K562 (cell line): ENCODE data around the gene RABIF. TPM values are rescaled to one million over a fixed set of nuclear protein-coding genes. Genes with fewer than 3 reads are reported as not detected.
"Not testable (repeated sequence)": the region's sequence is repeated elsewhere in the genome, so short reads cannot be mapped to it uniquely, and the experiment has no call there.

Experiments
- ATAC-seq: fragments of 200-7000 bp; cut with Tn5 transposase; 3 replicates; pipeline ENCODE4 v1.9.1; 2020; ENCODE audit warnings: moderate library complexity
- BruUV-seq: library from RNA; stranded (reverse); fragments of 400-500 nt; replicated peaks from 2 replicates; lab custom pipeline; 2021; lab: Mats Ljungman, UMichigan
- CTCF ChIA-PET: fragments of 300-600 bp; formaldehyde crosslinking; extraction: SDS; loops from one replicate; lab custom pipeline; 2021; ENCODE audit warnings: low intra/inter-chr PET ratio; lab: Yijun Ruan, JAX
- POLR2A ChIA-PET: fragments of 300-600, 350-650 bp; sonication (Branson Sonifier 250); formaldehyde crosslinking; extraction: SDS; loops from one replicate; lab custom pipeline; 2021; ENCODE audit warnings: antibody characterized with exemption, inconsistent platforms; lab: Yijun Ruan, JAX
- DNase-seq, 4 experiments: peaks; one replicate each; pipeline versions ENCODE4 v3.0.0 to v3.0.0-alpha.2; 2011 to 2018; ENCODE audit warnings: low spot score in 3 of 4, mixed read lengths in 3 of 4; ENCODE audit errors: extremely low read depth in 1 of 4
- FAIRE-seq: peaks from 2 replicates; lab custom pipeline; 2011; peaks lifted over from hg19 to GRCh38; lab: Jason Lieb, UNC
- H2AFZ ChIP-seq: 2 replicates; pipeline ENCODE4 v1.6.0; 2011; ENCODE audit warnings: low read depth, low read length, control low read depth, inconsistent platforms
- H3K27ac ChIP-seq: fragments of 200-600 bp; 3 replicates; pipeline ENCODE4 v1.8.0; 2011; ENCODE audit warnings: low read depth, mild to moderate bottlenecking, control low read depth, inconsistent platforms, low read length, moderate library complexity, mixed read lengths; ENCODE audit errors: extremely low read depth
- H3K27me3 ChIP-seq, 2 experiments: fragments of 300-600 bp in 1 of 2; 2 replicates in 1 of 2; 3 replicates in 1 of 2; pipeline versions ENCODE4 v1.6.0 to v1.8.0; 2011; ENCODE audit warnings: inconsistent platforms in 2 of 2, low read length in 2 of 2, mild to moderate bottlenecking in 1 of 2, mixed read lengths in 1 of 2, moderate library complexity in 1 of 2; ENCODE audit not compliant: control insufficient read depth in 2 of 2, insufficient read depth in 2 of 2
- H3K36me3 ChIP-seq: fragments of 300-600 bp; 3 replicates; pipeline ENCODE4 v1.8.0; 2011; ENCODE audit warnings: mild to moderate bottlenecking, low read length, inconsistent platforms; ENCODE audit not compliant: control insufficient read depth, insufficient read depth
- H3K4me1 ChIP-seq, 2 experiments: fragments of 200-600 bp in 1 of 2; replicated peaks in 1 of 2; 2 replicates in 1 of 2; 3 replicates in 1 of 2; pipeline versions ENCODE4 v1.5.1 to v1.8.0; 2011; ENCODE audit warnings: inconsistent platforms in 2 of 2, low read length in 2 of 2, mild to moderate bottlenecking in 1 of 2, mixed read lengths in 1 of 2, moderate library complexity in 1 of 2; ENCODE audit not compliant: control insufficient read depth in 2 of 2, insufficient read depth in 2 of 2
- H3K4me2 ChIP-seq: 2 replicates; pipeline ENCODE4 v1.6.1; 2011; ENCODE audit warnings: low read length, control low read depth, inconsistent platforms, mixed read lengths; ENCODE audit not compliant: insufficient read depth
- H3K4me3 ChIP-seq: fragments of 200-600 bp; sonication (generic), shearing (Covaris generic); 2 replicates; pipeline ENCODE4 v1.5.1; 2016; ENCODE audit warnings: control low read depth, inconsistent platforms
- H3K79me2 ChIP-seq: fragments of 200-600 bp; 3 replicates; pipeline ENCODE4 v1.8.0; 2011; ENCODE audit warnings: low read length, inconsistent platforms; ENCODE audit not compliant: control insufficient read depth, insufficient read depth
- H3K9ac ChIP-seq, 2 experiments: 2 replicates each; pipeline versions ENCODE4 v1.6.0 to v1.6.1; 2011; ENCODE audit warnings: low read depth in 2 of 2, low read length in 2 of 2, control low read depth in 1 of 2, inconsistent platforms in 1 of 2, mild to moderate bottlenecking in 1 of 2, mixed read lengths in 1 of 2; ENCODE audit not compliant: insufficient read depth in 1 of 2
- H3K9me1 ChIP-seq: one replicate; pipeline ENCODE4 v1.6.0; 2011; ENCODE audit warnings: inconsistent platforms, mild to moderate bottlenecking, low read length, moderate library complexity; ENCODE audit not compliant: control insufficient read depth, insufficient read depth
- H3K9me3 ChIP-seq: replicated peaks from 2 replicates; pipeline ENCODE4 v1.5.1; 2011; ENCODE audit warnings: low read depth, low read length, inconsistent platforms; ENCODE audit not compliant: control insufficient read depth, insufficient read depth
- H4K20me1 ChIP-seq: replicated peaks from 2 replicates; pipeline ENCODE4 v1.6.1; 2011; ENCODE audit warnings: low read length, inconsistent platforms, mixed read lengths; ENCODE audit not compliant: control insufficient read depth, insufficient read depth
- BRD4 ChIP-seq: fragments of 200-600 bp; sonication (generic); IDR thresholded peaks from 2 replicates; pipeline ENCODE4 v1.6.1; 2017; ENCODE audit warnings: inconsistent platforms
- CBFA2T3 ChIP-seq: fragments of 450-650 bp; IDR thresholded peaks from 2 replicates; pipeline ENCODE4 v1.6.1; 2017
- DACH1 ChIP-seq: fragments of 450-650 bp; IDR thresholded peaks from 2 replicates; pipeline ENCODE4 v1.6.1; 2018; ENCODE audit not compliant: partially characterized antibody
- KDM1A ChIP-seq, 2 experiments: fragments of 450-650 bp; IDR thresholded peaks; 2 replicates each; pipeline ENCODE4 v1.6.1; 2016; ENCODE audit warnings: mild to moderate bottlenecking in 2 of 2
- ZNF316 ChIP-seq: fragments of 450-650 bp; IDR thresholded peaks from 2 replicates; pipeline ENCODE4 v1.6.1; 2016
- WGBS: fragments of 100-300 bp; shearing (Covaris generic); methylation state at CpG from one replicate; pipeline ENCODE4 v1.1.6; 2016; ENCODE audit warnings: low coverage, mixed read lengths; ENCODE audit not compliant: insufficient coverage; ENCODE audit errors: missing lambda C conversion rate; 5-methylcytosine and 5-hydroxymethylcytosine counted together
- in situ Hi-C: fragments of 300-500 bp; cut with MboI; formaldehyde crosslinking; loops from 4 replicates; pipeline ENCODE4 v1.15.0; 2018; ENCODE audit warnings: inconsistent platforms, mixed read lengths
- intact Hi-C: fragments of 100-400 bp; cut with micrococcal nuclease; formaldehyde crosslinking; loops from 2 replicates; pipeline ENCODE4 v1.14.2; 2022
- polyA plus RNA-seq, 8 experiments: library from polyadenylated mRNA; depleted of rRNA in 4 of 8; stranded (reverse) in 5 of 8; unstranded in 3 of 8; fragments of >200 nt; fragmentation: Nextera tagmentation in 2 of 8; fragmentation: Illumina TruSeq in 1 of 8; extraction: Ambion mirVana in 2 of 8; extraction: Trizol in 1 of 8; gene quantifications; 2 replicates each; pipeline versions ENCODE4 v1.2.1 to v1.2.3, GENCODE V29; 2011 to 2014; ENCODE audit warnings: inconsistent platforms in 1 of 8, missing spikeins in 1 of 8
- total RNA-seq, 7 experiments: library from RNA; depleted of rRNA in 6 of 7; stranded (reverse); fragments of >200 nt in 6 of 7; fragmentation: Illumina TruSeq in 2 of 7; extraction: Trizol in 2 of 7; gene quantifications; 2 replicates each; pipeline versions ENCODE4 v1.2.1 to v1.2.3, GENCODE V29; 2011 to 2021; ENCODE audit warnings: low replicate concordance in 1 of 7
- TF ChIP-seq, protein P1 (sequence below): fragments of 450-650 bp; IDR thresholded peaks from 2 replicates; pipeline ENCODE4 v1.6.1; 2016; ENCODE audit warnings: antibody characterized with exemption

Gene RABIF
- total and polyA plus RNA-seq, 9 of the 15 experiments (the other 6 are each of a cell fraction or from before 2014, with no cell fraction given): 7.4 to 20.1 (median 11.0) TPM

DNA sequence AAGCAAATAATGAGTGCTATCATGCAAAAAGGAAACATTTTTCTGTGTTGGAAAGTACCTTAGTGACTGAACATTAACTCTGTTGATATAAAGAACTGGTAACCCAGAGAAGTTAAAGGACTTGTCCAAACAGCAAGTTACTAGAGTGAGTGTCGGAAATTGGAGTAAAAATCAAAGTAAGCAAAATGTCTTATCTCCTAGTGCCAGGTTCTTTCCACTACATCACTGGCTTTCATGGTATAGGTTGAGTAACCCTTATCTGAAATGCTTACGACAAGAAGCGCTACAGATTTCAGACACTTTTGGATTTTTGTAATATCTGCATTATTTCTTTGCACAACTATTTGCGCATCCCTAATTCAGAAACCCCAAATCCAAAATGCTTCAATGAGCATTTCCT is 16.4 kb upstream of the RABIF start:
- ChIA-PET CTCF (no interaction called here), POLR2A (no interaction called here)
- no peak overlapping the region for H3K4me2 ChIP-seq
- WGBS: 54% methylated on average over 4 of the region's 4 CpGs
- no peaks in the 10 kb centered on the region for H4K20me1 ChIP-seq
- H3K4me1 ChIP-seq: no peaks in the 10 kb centered on the region
- H3K27ac ChIP-seq: no peak overlapping the region
- DNase-seq: no peak
- H3K79me2 ChIP-seq: no peaks in the 10 kb centered on the region
- H3K9me1 ChIP-seq: no peaks in the 10 kb centered on the region
- intact Hi-C loops: no loop called here
- no peaks in the 10 kb centered on the region for H3K9me3 ChIP-seq
- TF ChIP-seq BRD4: no peak
- 0 out of 2 replicates have a peak, but pooled peaks have one; percentile 1 for TF ChIP-seq ZNF316
- peak; percentile 43 for TF ChIP-seq CBFA2T3
- peak; percentile 35 to 43; a peak in 3 of 4 replicates for TF ChIP-seq KDM1A (IDR thresholded peaks at IDR 0.05)
- TF ChIP-seq, all 486 proteins: peak for 3
- Histone ChIP-seq H3K36me3 (peaks cover 62% of the 10 kb centered on the region), H3K27me3 (no peaks in the 10 kb centered on the region), H3K9ac (no peak overlapping the region), H3K4me3 (no peak overlapping the region), H2AFZ (no peak overlapping the region)
- BruUV-seq: no TSS peak
- ATAC-seq: no peak
- FAIRE-seq: no peak
- in situ Hi-C loops: no loop called here

DNA sequence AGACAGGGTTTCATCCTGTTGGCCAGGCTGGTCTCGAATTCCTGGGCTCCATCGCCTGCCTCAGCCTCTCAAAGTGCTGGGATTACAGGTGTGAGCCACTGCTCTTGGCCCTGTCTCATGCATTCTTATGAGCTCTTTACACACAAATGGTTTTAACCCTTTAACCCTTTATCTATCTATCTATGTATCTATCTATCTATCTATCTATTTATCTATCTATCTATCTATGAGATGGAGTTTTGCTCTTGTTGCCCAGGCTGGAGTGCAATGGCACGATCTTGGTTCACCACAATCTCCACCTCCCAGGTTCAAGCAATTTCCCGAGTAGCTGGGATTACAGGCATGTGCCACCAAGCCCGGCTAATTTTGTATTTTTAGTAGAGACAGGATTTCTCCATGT is 14.9 kb upstream of the RABIF start:
- FAIRE-seq, H3K79me2 ChIP-seq, H3K4me3 ChIP-seq, BruUV-seq, H3K4me1 ChIP-seq, CTCF ChIA-PET, H3K27me3 ChIP-seq, H4K20me1 ChIP-seq, in situ Hi-C loops, intact Hi-C loops, H3K9me3 ChIP-seq, H3K4me2 ChIP-seq, DNase-seq, ATAC-seq, H3K9me1 ChIP-seq, H3K27ac ChIP-seq, H3K9ac ChIP-seq, H2AFZ ChIP-seq: not testable (repeated sequence)
- TF ChIP-seq, protein P1, sequence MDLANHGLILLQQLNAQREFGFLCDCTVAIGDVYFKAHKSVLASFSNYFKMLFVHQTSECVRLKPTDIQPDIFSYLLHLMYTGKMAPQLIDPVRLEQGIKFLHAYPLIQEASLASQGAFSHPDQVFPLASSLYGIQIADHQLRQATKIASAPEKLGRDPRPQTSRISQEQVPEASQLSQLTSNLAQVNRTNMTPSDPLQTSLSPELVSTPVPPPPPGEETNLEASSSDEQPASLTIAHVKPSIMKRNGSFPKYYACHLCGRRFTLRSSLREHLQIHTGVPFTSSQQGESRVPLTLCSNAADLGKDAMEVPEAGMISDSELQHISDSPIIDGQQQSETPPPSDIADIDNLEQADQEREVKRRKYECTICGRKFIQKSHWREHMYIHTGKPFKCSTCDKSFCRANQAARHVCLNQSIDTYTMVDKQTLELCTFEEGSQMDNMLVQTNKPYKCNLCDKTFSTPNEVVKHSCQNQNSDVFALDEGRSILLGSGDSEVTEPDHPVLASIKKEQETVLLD: 0 out of 2 replicates have a peak, but pooled peaks have one; percentile 38
- peak; percentile 95 for TF ChIP-seq DACH1
- peaks cover 53% of the 10 kb centered on the region for H3K36me3 ChIP-seq
- 93% methylated on average over 5 of the region's 5 CpGs for WGBS
- POLR2A ChIA-PET: interaction anchor here (0.6 to 1.1 kb wide), 2 partner anchors 14 to 689 kb away, joined by 3 read pairs; no protein-coding TSS in a partner anchor
